Breast epithelium (tissue), 3 donors: ENCODE results near the gene CDC42SE2.

ENCODE experiments used
- POLR2AphosphoS5 ChIP-seq, 3 donors: sonication (generic); formaldehyde crosslinking; IDR thresholded peaks; one replicate each; pipeline ENCODE4 v1.6.1; 2017; ENCODE audit warnings: antibody characterized with exemption in 3 of 3
- TF ChIP-seq, protein P1 (sequence below), 3 donors: fragments of 450-650 bp; IDR thresholded peaks; one replicate each; pipeline ENCODE4 v1.5.1; 2016 to 2017; ENCODE audit warnings: antibody characterized with exemption in 3 of 3, mild to moderate bottlenecking in 3 of 3, moderate library complexity in 3 of 3

DNA sequence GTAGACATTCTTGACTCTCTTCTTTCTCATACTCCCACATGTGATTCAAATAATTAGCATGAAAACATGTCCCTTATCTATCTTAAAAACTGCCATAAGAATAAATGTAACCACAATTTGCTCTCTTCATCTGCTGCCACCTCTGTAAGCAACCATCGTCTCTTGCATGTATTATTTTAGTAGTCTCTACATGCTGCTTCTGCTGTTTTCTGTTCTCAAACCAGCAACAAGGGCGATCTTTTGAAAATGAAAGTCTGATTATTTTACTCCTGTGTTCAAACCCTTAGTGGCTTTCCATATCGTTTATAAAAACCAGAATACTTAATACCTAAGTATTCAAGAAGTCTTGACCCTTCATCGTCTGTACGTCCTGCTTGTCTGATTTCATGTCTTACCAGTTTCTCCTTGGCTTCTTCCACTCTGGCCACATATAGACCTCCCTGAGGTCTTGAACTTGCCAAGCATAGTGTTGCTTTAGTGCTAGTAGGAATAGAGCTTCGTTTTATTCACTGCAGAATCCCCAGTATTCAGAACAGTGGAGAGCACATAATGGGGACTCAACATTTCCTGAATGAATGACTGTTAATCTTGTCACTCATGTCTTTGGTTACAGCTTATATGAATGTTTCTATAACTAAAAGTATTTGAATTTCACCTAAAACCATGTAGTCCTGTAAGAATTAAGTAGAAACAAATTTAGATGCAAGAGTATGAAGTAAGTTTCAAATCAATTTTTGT, 10.6 kb downstream of the CDC42SE2 start:
- TF ChIP-seq, protein P1, sequence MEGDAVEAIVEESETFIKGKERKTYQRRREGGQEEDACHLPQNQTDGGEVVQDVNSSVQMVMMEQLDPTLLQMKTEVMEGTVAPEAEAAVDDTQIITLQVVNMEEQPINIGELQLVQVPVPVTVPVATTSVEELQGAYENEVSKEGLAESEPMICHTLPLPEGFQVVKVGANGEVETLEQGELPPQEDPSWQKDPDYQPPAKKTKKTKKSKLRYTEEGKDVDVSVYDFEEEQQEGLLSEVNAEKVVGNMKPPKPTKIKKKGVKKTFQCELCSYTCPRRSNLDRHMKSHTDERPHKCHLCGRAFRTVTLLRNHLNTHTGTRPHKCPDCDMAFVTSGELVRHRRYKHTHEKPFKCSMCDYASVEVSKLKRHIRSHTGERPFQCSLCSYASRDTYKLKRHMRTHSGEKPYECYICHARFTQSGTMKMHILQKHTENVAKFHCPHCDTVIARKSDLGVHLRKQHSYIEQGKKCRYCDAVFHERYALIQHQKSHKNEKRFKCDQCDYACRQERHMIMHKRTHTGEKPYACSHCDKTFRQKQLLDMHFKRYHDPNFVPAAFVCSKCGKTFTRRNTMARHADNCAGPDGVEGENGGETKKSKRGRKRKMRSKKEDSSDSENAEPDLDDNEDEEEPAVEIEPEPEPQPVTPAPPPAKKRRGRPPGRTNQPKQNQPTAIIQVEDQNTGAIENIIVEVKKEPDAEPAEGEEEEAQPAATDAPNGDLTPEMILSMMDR (IDR thresholded peaks at IDR 0.05): no peak
- TF ChIP-seq POLR2AphosphoS5 (IDR thresholded peaks at IDR 0.05): no peak
